ENCODE measurements around the gene LY86. TPM values are rescaled to one million over a fixed set of nuclear protein-coding genes. Genes with fewer than 3 reads are reported as not detected.

Gene LY86
- total and polyA plus RNA-seq, 2 of the 13 experiments (the other 11 are each of a cell fraction or from before 2014, with no cell fraction given), result not detected

- TF ChIP-seq MYPOP (CRISPR knock-in tag; IDR thresholded peaks at IDR 0.05) (peak; percentile 25; the same call in 1 of the 2 replicates), CTCF (CRISPR knock-in tag; IDR thresholded peaks at IDR 0.05) (0 out of 2 replicates have a peak, but pooled peaks have one; percentile 10), ARID4A (CRISPR knock-in tag; IDR thresholded peaks at IDR 0.05; ENCODE audit: borderline replicate concordance) (peak; percentile 37; the same call in 1 of the 2 replicates), ZNF770 (CRISPR knock-in tag; IDR thresholded peaks at IDR 0.05) (peak; percentile 78), KDM5B (CRISPR knock-in tag; IDR thresholded peaks at IDR 0.05; ENCODE audit: borderline replicate concordance) (peak; percentile 52; the same call in 1 of the 2 replicates), ELF3 (CRISPR knock-in tag; IDR thresholded peaks at IDR 0.05) (peak; percentile 82), ZNF441 (CRISPR knock-in tag; IDR thresholded peaks at IDR 0.05; ENCODE audit: borderline replicate concordance) (peak; percentile 39; the same call in 1 of the 2 replicates), ZNF501 (CRISPR knock-in tag; IDR thresholded peaks at IDR 0.05) (peak; percentile 61; the same call in 1 of the 2 replicates)
These were observed 98.5 kb downstream of the LY86 start (continued) for GRCh38 chr6:6686748-6687601.
